GM21717 (cell line): ENCODE results near the gene TGM2.

Experiments used
- ATAC-seq: cut with Tn5 transposase; IDR thresholded peaks from one replicate; pipeline ENCODE4 v1.9.1; 2021; ENCODE audit warnings: mild to moderate bottlenecking, moderate library complexity; ENCODE audit not compliant: unreplicated experiment

TGM2 gene

GRCh38 chr20:38178065-38178491 lies 13.0 kb upstream of the TGM2 start:
- no peak for ATAC-seq

- ATAC-seq = no peak
Observed at GRCh38 chr20:38177201-38177600, 12.1 kb upstream of the TGM2 start.

- no peak for ATAC-seq
Observed at GRCh38 chr20:38175304-38176180, 10.5 kb upstream of the TGM2 start.

- ATAC-seq = no peak
Observed at GRCh38 chr20:38173237-38174156, 8.4 kb upstream of the TGM2 start.

- no peak for ATAC-seq
Observed at GRCh38 chr20:38172408-38172807, 7.3 kb upstream of the TGM2 start.

GRCh38 chr20:38171675-38172043 lies 6.6 kb upstream of the TGM2 start:
- ATAC-seq = no peak

- no peak for ATAC-seq
Observed at GRCh38 chr20:38170826-38171674, 6.0 kb upstream of the TGM2 start.

GRCh38 chr20:38170219-38170825 lies 5.3 kb upstream of the TGM2 start:
- ATAC-seq = no peak

- ATAC-seq = no peak
Observed at GRCh38 chr20:38169636-38170193, 4.6 kb upstream of the TGM2 start.

- no peak for ATAC-seq
Observed at GRCh38 chr20:38168791-38169589, 3.9 kb upstream of the TGM2 start.

- no peak for ATAC-seq
Observed at GRCh38 chr20:38167851-38168760, 3.0 kb upstream of the TGM2 start.

- no peak for ATAC-seq
Observed at GRCh38 chr20:38167328-38167850, 2.3 kb upstream of the TGM2 start.

GRCh38 chr20:38166703-38167233 lies 1.7 kb upstream of the TGM2 start:
- no peak for ATAC-seq

- ATAC-seq = no peak
Observed at GRCh38 chr20:38165966-38166702, 1.1 kb upstream of the TGM2 start.

GRCh38 chr20:38164624-38165088 lies 414 bp downstream of the TGM2 start:
- no peak for ATAC-seq

- no peak for ATAC-seq
Observed at GRCh38 chr20:38164069-38164468, 1.0 kb downstream of the TGM2 start.
